Upper lobe of left lung (tissue), 4 donors: ENCODE results near the gene NACC2.

Experiments
- CTCF ChIP-seq, 6 experiments: fragments of 450-650 bp in 4 of 6; fragments of 200-600 bp in 2 of 6; sonication (generic) in 2 of 6; IDR thresholded peaks; one replicate each; pipeline ENCODE4 v1.5.1; 2016 to 2019; ENCODE audit warnings: antibody characterized with exemption in 6 of 6
- POLR2AphosphoS5 ChIP-seq, 2 donors: sonication (generic); formaldehyde crosslinking; IDR thresholded peaks; one replicate each; pipeline ENCODE4 v1.5.1; 2017; ENCODE audit warnings: antibody characterized with exemption in 2 of 2

- no peak for TF ChIP-seq POLR2AphosphoS5 (IDR thresholded peaks at IDR 0.05)
- no peak for TF ChIP-seq CTCF (IDR thresholded peaks at IDR 0.05)
Observed at GRCh38 chr9:136075881-136076678, 19.0 kb downstream of the NACC2 start.
